Testis (tissue), 3 donors: ENCODE results near the gene GNAI1. TPM values are rescaled to one million over a fixed set of nuclear protein-coding genes. Genes with fewer than 3 reads are reported as not detected.

ENCODE experiments used
- DNase-seq: peaks from one replicate; pipeline ENCODE4 v3.0.0-alpha.2; 2019
- H3K27ac ChIP-seq, 2 donors: fragments of 200-600 bp; sonication (generic); one replicate each; pipeline ENCODE4 v1.5.1; 2019
- H3K27me3 ChIP-seq: fragments of 200-600 bp; sonication (generic); one replicate; pipeline ENCODE4 v1.5.1; 2019
- H3K36me3 ChIP-seq: fragments of 200-600 bp; sonication (generic); one replicate; pipeline ENCODE4 v1.5.1; 2017; ENCODE audit warnings: low read depth; ENCODE audit errors: missing control alignments
- H3K4me1 ChIP-seq: fragments of 200-600 bp; sonication (generic); one replicate; pipeline ENCODE4 v1.5.1; 2019
- H3K4me3 ChIP-seq, 2 donors: fragments of 200-600 bp; sonication (generic); one replicate each; pipeline ENCODE4 v1.5.1; 2017 to 2019
- H3K9me3 ChIP-seq: fragments of 200-600 bp; sonication (generic); one replicate; pipeline ENCODE4 v1.5.1; 2017
- POLR2A ChIP-seq: fragments of 450-650 bp; IDR thresholded peaks from one replicate; pipeline ENCODE4 v1.6.1; 2017; ENCODE audit warnings: antibody characterized with exemption, mild to moderate bottlenecking, moderate library complexity
- WGBS, 2 donors: methylation state at CpG; one replicate each; pipeline ENCODE4 v1.1.5; 2018; 5-methylcytosine and 5-hydroxymethylcytosine counted together
- intact Hi-C: fragments of 100-400 bp; cut with DNase I; formaldehyde crosslinking; loops from one replicate; pipeline ENCODE4 v1.15.1; 2023; ENCODE audit warnings: low total_unique reads
- polyA plus RNA-seq: library from polyadenylated mRNA; stranded (reverse); fragments of 350-450 nt; fragmentation: Illumina TruSeq; extraction: RNeasy Lipid Tissue Mini Kit (QIAGEN cat#74804); gene quantifications from one replicate; pipeline ENCODE4 v1.2.3, GENCODE V29; 2014; ENCODE audit warnings: low read depth, low replicate concordance; ENCODE audit not compliant: insufficient read depth
- small RNA-seq, 2 donors: library from RNA; depleted of rRNA; stranded (forward); fragments of <200 nt; gene quantifications; one replicate each; pipeline ENCODE3, GENCODE V24; 2016
- total RNA-seq, 2 donors: library from RNA; depleted of rRNA; stranded (reverse); fragments of >200 nt; gene quantifications; one replicate each; pipeline ENCODE4 v1.2.3, GENCODE V29; 2016
- TF ChIP-seq, protein P1 (sequence below), 3 experiments: fragments of 450-650 bp in 2 of 3; fragments of 200-600 bp in 1 of 3; sonication (generic) in 1 of 3; IDR thresholded peaks; one replicate each; pipeline ENCODE4 v1.5.1; 2016 to 2019; ENCODE audit warnings: antibody characterized with exemption in 3 of 3, mild to moderate bottlenecking in 2 of 3, moderate library complexity in 1 of 3

Gene GNAI1
- total and polyA plus RNA-seq, 3 donors from 2014 or later = 46.9 to 61.6 (median 59.0) TPM

DNA sequence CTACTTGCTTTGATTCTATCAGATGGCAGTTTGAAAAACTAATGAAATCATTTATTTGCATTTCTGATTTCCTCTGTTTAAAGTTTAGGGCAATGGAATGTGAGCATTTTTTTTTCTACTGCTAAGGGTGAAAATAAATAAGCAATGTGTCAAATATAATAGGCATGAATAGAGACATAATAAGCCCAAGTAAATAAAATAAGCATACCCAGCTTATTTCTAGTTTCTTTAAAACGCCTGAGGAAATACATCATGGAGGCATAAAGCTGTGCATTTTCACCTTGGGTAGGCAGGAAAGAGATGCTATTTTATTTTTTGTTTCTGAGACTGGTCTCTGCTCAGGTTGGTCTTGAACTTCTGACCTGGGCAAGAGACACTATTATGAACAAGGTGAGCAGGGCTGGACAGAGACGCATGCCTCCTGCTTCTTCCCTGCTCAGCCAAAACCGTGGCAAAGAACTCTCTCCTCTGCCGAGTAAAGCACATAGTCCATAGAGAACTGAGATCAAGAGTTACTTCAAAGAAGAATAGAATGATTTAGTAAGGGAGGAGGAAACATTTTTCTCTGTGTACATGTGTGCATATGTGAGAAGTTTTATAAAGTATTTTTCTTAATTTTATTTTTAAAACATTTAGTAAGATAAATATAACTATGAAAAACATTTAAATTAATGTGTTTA is 138.1 kb downstream of the GNAI1 start:
- intact Hi-C loops = no loop called here

DNA sequence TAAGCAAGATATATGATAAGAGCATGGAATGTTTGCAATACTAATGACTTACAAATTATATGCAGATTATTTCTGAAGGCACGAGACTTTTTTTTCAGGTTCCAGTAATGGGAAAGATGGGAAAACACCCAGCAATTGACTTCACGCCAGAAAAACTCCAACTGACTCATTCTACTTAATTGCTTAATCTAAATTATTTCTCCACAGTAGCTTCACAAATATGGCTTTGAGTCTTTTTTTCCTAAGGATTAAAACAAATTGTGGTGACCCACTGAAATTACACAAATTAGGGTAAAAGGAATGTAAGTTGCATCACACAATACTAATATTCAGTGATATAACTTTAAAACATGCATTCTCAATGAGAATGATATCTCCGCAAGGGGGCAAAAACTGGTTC is 138.7 kb downstream of the GNAI1 start:
- 82 to 93% methylated on average over 3 of the region's 3 CpGs for WGBS, 2 donors
- DNase-seq = no peak
- intact Hi-C loops = no loop called here
- Histone ChIP-seq H3K9me3 (no peaks in the 10 kb centered on the region), H3K4me1 (peaks cover 10% of the 10 kb centered on the region), H3K36me3 (no peaks in the 10 kb centered on the region), H3K4me3 (no peak overlapping the region), H3K27me3 (no peaks in the 10 kb centered on the region), H3K27ac (no peak overlapping the region)
- TF ChIP-seq POLR2A = no peak
- TF ChIP-seq, protein P1, sequence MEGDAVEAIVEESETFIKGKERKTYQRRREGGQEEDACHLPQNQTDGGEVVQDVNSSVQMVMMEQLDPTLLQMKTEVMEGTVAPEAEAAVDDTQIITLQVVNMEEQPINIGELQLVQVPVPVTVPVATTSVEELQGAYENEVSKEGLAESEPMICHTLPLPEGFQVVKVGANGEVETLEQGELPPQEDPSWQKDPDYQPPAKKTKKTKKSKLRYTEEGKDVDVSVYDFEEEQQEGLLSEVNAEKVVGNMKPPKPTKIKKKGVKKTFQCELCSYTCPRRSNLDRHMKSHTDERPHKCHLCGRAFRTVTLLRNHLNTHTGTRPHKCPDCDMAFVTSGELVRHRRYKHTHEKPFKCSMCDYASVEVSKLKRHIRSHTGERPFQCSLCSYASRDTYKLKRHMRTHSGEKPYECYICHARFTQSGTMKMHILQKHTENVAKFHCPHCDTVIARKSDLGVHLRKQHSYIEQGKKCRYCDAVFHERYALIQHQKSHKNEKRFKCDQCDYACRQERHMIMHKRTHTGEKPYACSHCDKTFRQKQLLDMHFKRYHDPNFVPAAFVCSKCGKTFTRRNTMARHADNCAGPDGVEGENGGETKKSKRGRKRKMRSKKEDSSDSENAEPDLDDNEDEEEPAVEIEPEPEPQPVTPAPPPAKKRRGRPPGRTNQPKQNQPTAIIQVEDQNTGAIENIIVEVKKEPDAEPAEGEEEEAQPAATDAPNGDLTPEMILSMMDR (IDR thresholded peaks at IDR 0.05) = no peak

More for the DNA sequence above, 138.1 kb downstream of the GNAI1 start:
- Histone ChIP-seq H3K9me3 (no peaks in the 10 kb centered on the region), H3K4me1 (peaks cover 6% of the 10 kb centered on the region), H3K4me3 (no peak overlapping the region), H3K27me3 (no peaks in the 10 kb centered on the region), H3K36me3 (no peaks in the 10 kb centered on the region), H3K27ac (no peak overlapping the region)
- WGBS, 2 donors = 79 to 84% methylated on average over 4 of the region's 4 CpGs
- TF ChIP-seq POLR2A = no peak
- TF ChIP-seq, protein P1 (IDR thresholded peaks at IDR 0.05) = no peak
- no peak for DNase-seq

DNA sequence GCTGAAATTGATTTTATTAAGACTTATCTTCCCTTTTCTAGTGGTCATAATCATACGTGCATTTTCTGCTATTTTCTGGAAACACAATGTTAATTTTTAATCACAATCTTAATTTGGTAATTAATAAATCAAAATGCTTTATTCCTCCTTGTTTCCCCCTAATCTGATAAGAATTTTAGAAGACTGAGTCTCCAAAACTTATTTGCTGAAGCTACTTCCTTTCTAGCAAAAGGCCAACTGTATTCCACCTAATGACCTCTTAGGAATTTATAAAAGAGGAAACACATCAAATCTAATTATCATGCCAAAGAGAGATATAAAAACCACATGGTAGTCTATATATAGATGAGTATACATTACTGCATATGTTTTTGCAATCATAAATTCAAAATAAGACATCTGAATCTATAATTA is 140.6 kb downstream of the GNAI1 start:
- WGBS, 2 donors = 29% methylated on average over 1 of the region's 1 CpG
- H3K36me3 ChIP-seq = no peaks in the 10 kb centered on the region
- intact Hi-C loops = no loop called here
- DNase-seq = no peak
- no peaks in the 10 kb centered on the region for H3K9me3 ChIP-seq
- TF ChIP-seq POLR2A = no peak
- TF ChIP-seq, protein P1 (IDR thresholded peaks at IDR 0.05) = no peak
- peaks cover 10% of the 10 kb centered on the region for H3K4me1 ChIP-seq
- H3K27ac ChIP-seq = no peak overlapping the region
- H3K4me3 ChIP-seq = no peak overlapping the region
- H3K27me3 ChIP-seq = no peaks in the 10 kb centered on the region

Small RNAs within 50 kb of the gene (small RNA-seq; reads per million reads assigned to genes)
- 0 reads per million in 2 donors for gene RN7SL869P
